ENCODE data around the gene OOSP3.

DNA sequence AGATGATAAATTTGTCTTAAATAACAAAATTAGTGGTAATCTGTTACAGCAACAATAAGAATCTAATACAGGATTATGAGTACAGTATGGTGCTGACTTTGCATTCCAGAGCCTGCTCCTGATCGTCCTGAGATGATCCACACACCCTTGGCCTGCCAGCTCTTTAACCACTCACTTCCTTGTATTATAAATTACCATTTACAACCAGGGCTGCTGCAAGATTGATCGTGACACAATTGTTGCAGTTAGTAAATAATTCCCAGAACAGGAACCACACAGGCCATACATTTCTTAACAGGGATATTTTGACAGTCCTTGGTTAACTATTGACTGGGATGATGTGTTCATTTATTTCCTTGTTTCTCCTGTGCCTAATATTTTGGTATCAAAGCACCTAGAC is 29.5 kb upstream of the OOSP3 start:
- TF ChIP-seq, protein P1, sequence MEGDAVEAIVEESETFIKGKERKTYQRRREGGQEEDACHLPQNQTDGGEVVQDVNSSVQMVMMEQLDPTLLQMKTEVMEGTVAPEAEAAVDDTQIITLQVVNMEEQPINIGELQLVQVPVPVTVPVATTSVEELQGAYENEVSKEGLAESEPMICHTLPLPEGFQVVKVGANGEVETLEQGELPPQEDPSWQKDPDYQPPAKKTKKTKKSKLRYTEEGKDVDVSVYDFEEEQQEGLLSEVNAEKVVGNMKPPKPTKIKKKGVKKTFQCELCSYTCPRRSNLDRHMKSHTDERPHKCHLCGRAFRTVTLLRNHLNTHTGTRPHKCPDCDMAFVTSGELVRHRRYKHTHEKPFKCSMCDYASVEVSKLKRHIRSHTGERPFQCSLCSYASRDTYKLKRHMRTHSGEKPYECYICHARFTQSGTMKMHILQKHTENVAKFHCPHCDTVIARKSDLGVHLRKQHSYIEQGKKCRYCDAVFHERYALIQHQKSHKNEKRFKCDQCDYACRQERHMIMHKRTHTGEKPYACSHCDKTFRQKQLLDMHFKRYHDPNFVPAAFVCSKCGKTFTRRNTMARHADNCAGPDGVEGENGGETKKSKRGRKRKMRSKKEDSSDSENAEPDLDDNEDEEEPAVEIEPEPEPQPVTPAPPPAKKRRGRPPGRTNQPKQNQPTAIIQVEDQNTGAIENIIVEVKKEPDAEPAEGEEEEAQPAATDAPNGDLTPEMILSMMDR (IDR thresholded peaks at IDR 0.05): no peak
- no peak for TF ChIP-seq EZH2 (IDR thresholded peaks at IDR 0.05; ENCODE audit: borderline replicate concordance, insufficient read depth, low read depth, low read length, poor library complexity, severe bottlenecking)

All from B cell (primary cell).